Nephron (organoid): ENCODE data around the gene FOXF2.
"Not testable (repeated sequence)": the region's sequence is repeated elsewhere in the genome, so short reads cannot be mapped to it uniquely, and the experiment has no call there.

Experiments
- H3K27ac Mint-ChIP-seq, 3 experiments: 2 replicates each; pipeline ENCODE4 v1.8.0; 2020; ENCODE audit warnings: mixed read lengths in 3 of 3, mild to moderate bottlenecking in 2 of 3, moderate library complexity in 1 of 3
- H3K27me3 Mint-ChIP-seq: 2 replicates; pipeline ENCODE4 v1.8.0; 2021; ENCODE audit warnings: low read depth, mild to moderate bottlenecking, moderate library complexity, mixed read lengths
- H3K36me3 Mint-ChIP-seq: 2 replicates; pipeline ENCODE4 v1.8.0; 2020; ENCODE audit warnings: low read depth, mixed read lengths
- H3K4me1 Mint-ChIP-seq: 2 replicates; pipeline ENCODE4 v1.8.0; 2020; ENCODE audit warnings: mixed read lengths
- H3K4me3 Mint-ChIP-seq, 3 experiments: 2 replicates each; pipeline ENCODE4 v1.8.0; 2020; ENCODE audit warnings: mild to moderate bottlenecking in 3 of 3, mixed read lengths in 3 of 3, moderate library complexity in 2 of 3
- H3K9me3 Mint-ChIP-seq: 2 replicates; pipeline ENCODE4 v1.8.0; 2020; ENCODE audit warnings: mixed read lengths
- TF ChIP-seq, protein P1 (sequence below), 3 experiments: fragments of 200-600 bp; sonication (generic); IDR thresholded peaks; one replicate each; pipeline ENCODE4 v1.5.0; 2021; ENCODE audit warnings: antibody characterized with exemption in 3 of 3; ENCODE audit not compliant: unreplicated experiment in 3 of 3

Gene FOXF2

GRCh38 chr6:1364791-1365190, 24.6 kb upstream of the FOXF2 start:
- no peak overlapping the region for H3K4me3 Mint-ChIP-seq
- peaks cover 68% of the 10 kb centered on the region for H3K27me3 Mint-ChIP-seq
- peaks cover 7% of the 10 kb centered on the region for H3K9me3 Mint-ChIP-seq
- no peaks in the 10 kb centered on the region for H3K36me3 Mint-ChIP-seq
- TF ChIP-seq, protein P1, sequence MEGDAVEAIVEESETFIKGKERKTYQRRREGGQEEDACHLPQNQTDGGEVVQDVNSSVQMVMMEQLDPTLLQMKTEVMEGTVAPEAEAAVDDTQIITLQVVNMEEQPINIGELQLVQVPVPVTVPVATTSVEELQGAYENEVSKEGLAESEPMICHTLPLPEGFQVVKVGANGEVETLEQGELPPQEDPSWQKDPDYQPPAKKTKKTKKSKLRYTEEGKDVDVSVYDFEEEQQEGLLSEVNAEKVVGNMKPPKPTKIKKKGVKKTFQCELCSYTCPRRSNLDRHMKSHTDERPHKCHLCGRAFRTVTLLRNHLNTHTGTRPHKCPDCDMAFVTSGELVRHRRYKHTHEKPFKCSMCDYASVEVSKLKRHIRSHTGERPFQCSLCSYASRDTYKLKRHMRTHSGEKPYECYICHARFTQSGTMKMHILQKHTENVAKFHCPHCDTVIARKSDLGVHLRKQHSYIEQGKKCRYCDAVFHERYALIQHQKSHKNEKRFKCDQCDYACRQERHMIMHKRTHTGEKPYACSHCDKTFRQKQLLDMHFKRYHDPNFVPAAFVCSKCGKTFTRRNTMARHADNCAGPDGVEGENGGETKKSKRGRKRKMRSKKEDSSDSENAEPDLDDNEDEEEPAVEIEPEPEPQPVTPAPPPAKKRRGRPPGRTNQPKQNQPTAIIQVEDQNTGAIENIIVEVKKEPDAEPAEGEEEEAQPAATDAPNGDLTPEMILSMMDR (IDR thresholded peaks at IDR 0.05; ENCODE audit: unreplicated experiment in 3 of 3): no peak
- peak overlapping the region in 2 of 3 experiments; percentile 39 to 41 for H3K27ac Mint-ChIP-seq
- peaks cover 18% of the 10 kb centered on the region for H3K4me1 Mint-ChIP-seq

- H3K36me3 Mint-ChIP-seq: no peaks in the 10 kb centered on the region
- H3K4me3 Mint-ChIP-seq: no peak overlapping the region
- TF ChIP-seq, protein P1 (IDR thresholded peaks at IDR 0.05; ENCODE audit: unreplicated experiment in 3 of 3): no peak
- H3K4me1 Mint-ChIP-seq: peaks cover 18% of the 10 kb centered on the region
- H3K27me3 Mint-ChIP-seq: peaks cover 72% of the 10 kb centered on the region
- H3K27ac Mint-ChIP-seq: no peak overlapping the region
- peaks cover 9% of the 10 kb centered on the region for H3K9me3 Mint-ChIP-seq
Measured at GRCh38 chr6:1365686-1366085, 23.7 kb upstream of the FOXF2 start.

DNA sequence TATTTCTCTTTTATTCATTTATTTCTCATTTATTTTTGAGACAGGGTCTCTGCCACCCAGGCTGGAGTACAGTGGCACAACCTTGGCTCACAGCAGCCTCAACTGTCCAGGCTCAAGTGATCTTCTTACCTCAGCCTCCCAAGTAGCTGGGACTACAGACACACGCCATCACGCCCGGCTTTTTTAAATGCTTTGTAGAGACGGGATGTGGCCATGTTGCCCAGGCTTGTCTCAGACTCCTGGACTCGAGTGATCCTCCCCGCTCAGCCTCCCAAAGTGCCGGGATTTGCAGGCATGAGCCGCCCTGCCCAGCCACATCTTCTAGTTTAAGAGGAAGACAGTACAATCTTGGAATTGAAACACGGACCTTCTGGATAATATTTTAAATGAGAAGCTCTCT, 21.6 kb upstream of the FOXF2 start:
- Mint-ChIP-seq H3K36me3 (no peaks in the 10 kb centered on the region), H3K4me1 (peaks cover 18% of the 10 kb centered on the region), H3K27ac (no peak overlapping the region), H3K9me3 (peaks cover 22% of the 10 kb centered on the region), H3K4me3 (no peak overlapping the region), H3K27me3 (peaks cover 76% of the 10 kb centered on the region)
- TF ChIP-seq, protein P1 (IDR thresholded peaks at IDR 0.05; ENCODE audit: unreplicated experiment in 3 of 3): no peak

GRCh38 chr6:1368940-1369339, 20.4 kb upstream of the FOXF2 start:
- peaks cover 82% of the 10 kb centered on the region for H3K27me3 Mint-ChIP-seq
- TF ChIP-seq, protein P1 (IDR thresholded peaks at IDR 0.05; ENCODE audit: unreplicated experiment in 3 of 3): no peak
- H3K27ac Mint-ChIP-seq: no peak overlapping the region
- peaks cover 16% of the 10 kb centered on the region for H3K4me1 Mint-ChIP-seq
- H3K36me3 Mint-ChIP-seq: no peaks in the 10 kb centered on the region
- H3K9me3 Mint-ChIP-seq: peaks cover 29% of the 10 kb centered on the region
- H3K4me3 Mint-ChIP-seq: no peak overlapping the region

- H3K4me1 Mint-ChIP-seq, H3K36me3 Mint-ChIP-seq, H3K27ac Mint-ChIP-seq, H3K4me3 Mint-ChIP-seq: not testable (repeated sequence)
- H3K9me3 Mint-ChIP-seq: peaks cover 34% of the 10 kb centered on the region
- peaks cover 84% of the 10 kb centered on the region for H3K27me3 Mint-ChIP-seq
Measured at GRCh38 chr6:1369695-1370094, 19.7 kb upstream of the FOXF2 start.

GRCh38 chr6:1371933-1372332, 17.4 kb upstream of the FOXF2 start:
- H3K4me1 Mint-ChIP-seq: no peaks in the 10 kb centered on the region
- peaks cover 92% of the 10 kb centered on the region for H3K27me3 Mint-ChIP-seq
- TF ChIP-seq, protein P1 (IDR thresholded peaks at IDR 0.05; ENCODE audit: unreplicated experiment in 3 of 3): no peak
- no peak overlapping the region for H3K27ac Mint-ChIP-seq
- H3K4me3 Mint-ChIP-seq: no peak overlapping the region
- peaks cover 42% of the 10 kb centered on the region for H3K9me3 Mint-ChIP-seq
- no peaks in the 10 kb centered on the region for H3K36me3 Mint-ChIP-seq
